HCT116 (cell line): ENCODE measurements around the gene RNF41. TPM values are rescaled to one million over a fixed set of nuclear protein-coding genes. Genes with fewer than 3 reads are reported as not detected.

Source experiments
- CBX3 ChIP-seq: IDR thresholded peaks from 2 replicates; pipeline ENCODE4 v1.6.1; 2012; ENCODE audit warnings: low read depth
- EGR1 ChIP-seq: IDR thresholded peaks from 2 replicates; pipeline ENCODE4 v1.6.1; 2012; ENCODE audit warnings: low read depth
- ELF1 ChIP-seq: IDR thresholded peaks from 2 replicates; pipeline ENCODE4 v1.6.1; 2012; ENCODE audit warnings: low read depth, borderline replicate concordance
- EZH2 ChIP-seq: fragments of 200-600 bp; sonication (generic); IDR thresholded peaks from 2 replicates; pipeline ENCODE4 v1.6.1; 2017; ENCODE audit warnings: antibody characterized with exemption, mixed run types
- EZH2phosphoT487 ChIP-seq: fragments of 200-600 bp; IDR thresholded peaks from 2 replicates; pipeline ENCODE4 v1.6.1; 2018; ENCODE audit warnings: antibody characterized with exemption, borderline replicate concordance
- FOSL1 ChIP-seq: IDR thresholded peaks from 2 replicates; pipeline ENCODE4 v1.6.1; 2012; ENCODE audit warnings: low read depth
- SIN3A ChIP-seq: IDR thresholded peaks from 2 replicates; pipeline ENCODE4 v1.6.1; 2012; ENCODE audit warnings: low read depth
- YY1 ChIP-seq: IDR thresholded peaks from 2 replicates; pipeline ENCODE4 v1.6.1; 2011; ENCODE audit warnings: low read length, low read depth, moderate library complexity, mild to moderate bottlenecking; ENCODE audit not compliant: insufficient replicate concordance; ENCODE audit errors: extremely low read depth
- ZFX ChIP-seq: fragments of 450-650 bp; IDR thresholded peaks from 2 replicates; pipeline ENCODE4 v1.6.1; 2017
- total RNA-seq: library from RNA; stranded (reverse); gene quantifications from one replicate; pipeline ENCODE4 v1.2.1, GENCODE V29; 2021; ENCODE audit not compliant: unreplicated experiment
- TF ChIP-seq, protein P1 (sequence below): IDR thresholded peaks from 2 replicates; pipeline ENCODE4 v1.6.1; 2011; ENCODE audit warnings: mild to moderate bottlenecking, low read length, moderate library complexity; ENCODE audit not compliant: insufficient replicate concordance; ENCODE audit errors: extremely low read depth
- TF ChIP-seq, protein P2 (sequence below), 3 experiments: fragments of 200-600 bp in 1 of 3; sonication (generic) in 1 of 3; IDR thresholded peaks in 2 of 3; conservative IDR thresholded peaks in 1 of 3; 2 replicates each; pipeline ENCODE4 v1.5.1; 2012 to 2017; ENCODE audit warnings: low read depth in 2 of 3, low read length in 2 of 3, antibody characterized with exemption in 1 of 3, borderline replicate concordance in 1 of 3, control low read depth in 1 of 3, mild to moderate bottlenecking in 1 of 3, mixed read lengths in 1 of 3, mixed run types in 1 of 3, moderate library complexity in 1 of 3; ENCODE audit not compliant: insufficient read depth in 1 of 3

The RNF41 gene
- total RNA-seq, 1 experiment from 2014 or later: 40.6 TPM

DNA sequence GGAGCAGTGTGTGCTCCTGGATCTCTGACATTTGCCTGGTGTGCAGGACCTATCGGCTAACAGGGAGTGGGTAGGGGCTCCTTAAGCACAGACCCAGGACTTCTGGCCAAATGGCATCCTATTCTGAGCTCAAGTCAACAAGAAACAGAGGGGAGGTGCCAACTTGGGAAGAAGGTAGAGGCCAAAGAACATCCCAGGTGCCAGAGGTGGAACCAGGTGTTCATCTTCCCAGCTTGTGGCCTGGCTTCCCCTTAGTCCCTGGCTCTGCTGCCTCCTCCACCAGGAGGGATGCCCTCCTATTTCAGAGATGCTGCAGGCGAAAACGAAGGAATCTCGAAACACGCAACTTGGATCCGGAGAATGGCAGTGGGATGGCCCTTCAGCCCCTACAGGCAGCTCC lies 14.4 kb upstream of the RNF41 start (continued):
- TF ChIP-seq, protein P1, sequence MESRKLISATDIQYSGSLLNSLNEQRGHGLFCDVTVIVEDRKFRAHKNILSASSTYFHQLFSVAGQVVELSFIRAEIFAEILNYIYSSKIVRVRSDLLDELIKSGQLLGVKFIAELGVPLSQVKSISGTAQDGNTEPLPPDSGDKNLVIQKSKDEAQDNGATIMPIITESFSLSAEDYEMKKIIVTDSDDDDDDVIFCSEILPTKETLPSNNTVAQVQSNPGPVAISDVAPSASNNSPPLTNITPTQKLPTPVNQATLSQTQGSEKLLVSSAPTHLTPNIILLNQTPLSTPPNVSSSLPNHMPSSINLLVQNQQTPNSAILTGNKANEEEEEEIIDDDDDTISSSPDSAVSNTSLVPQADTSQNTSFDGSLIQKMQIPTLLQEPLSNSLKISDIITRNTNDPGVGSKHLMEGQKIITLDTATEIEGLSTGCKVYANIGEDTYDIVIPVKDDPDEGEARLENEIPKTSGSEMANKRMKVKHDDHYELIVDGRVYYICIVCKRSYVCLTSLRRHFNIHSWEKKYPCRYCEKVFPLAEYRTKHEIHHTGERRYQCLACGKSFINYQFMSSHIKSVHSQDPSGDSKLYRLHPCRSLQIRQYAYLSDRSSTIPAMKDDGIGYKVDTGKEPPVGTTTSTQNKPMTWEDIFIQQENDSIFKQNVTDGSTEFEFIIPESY: no peak
- TF ChIP-seq, protein P2, sequence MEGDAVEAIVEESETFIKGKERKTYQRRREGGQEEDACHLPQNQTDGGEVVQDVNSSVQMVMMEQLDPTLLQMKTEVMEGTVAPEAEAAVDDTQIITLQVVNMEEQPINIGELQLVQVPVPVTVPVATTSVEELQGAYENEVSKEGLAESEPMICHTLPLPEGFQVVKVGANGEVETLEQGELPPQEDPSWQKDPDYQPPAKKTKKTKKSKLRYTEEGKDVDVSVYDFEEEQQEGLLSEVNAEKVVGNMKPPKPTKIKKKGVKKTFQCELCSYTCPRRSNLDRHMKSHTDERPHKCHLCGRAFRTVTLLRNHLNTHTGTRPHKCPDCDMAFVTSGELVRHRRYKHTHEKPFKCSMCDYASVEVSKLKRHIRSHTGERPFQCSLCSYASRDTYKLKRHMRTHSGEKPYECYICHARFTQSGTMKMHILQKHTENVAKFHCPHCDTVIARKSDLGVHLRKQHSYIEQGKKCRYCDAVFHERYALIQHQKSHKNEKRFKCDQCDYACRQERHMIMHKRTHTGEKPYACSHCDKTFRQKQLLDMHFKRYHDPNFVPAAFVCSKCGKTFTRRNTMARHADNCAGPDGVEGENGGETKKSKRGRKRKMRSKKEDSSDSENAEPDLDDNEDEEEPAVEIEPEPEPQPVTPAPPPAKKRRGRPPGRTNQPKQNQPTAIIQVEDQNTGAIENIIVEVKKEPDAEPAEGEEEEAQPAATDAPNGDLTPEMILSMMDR (IDR thresholded peaks at IDR 0.05 in 2 of 3, conservative IDR thresholded peaks at IDR 0.05 in 1 of 3; ENCODE audit: borderline replicate concordance in 1 of 3, insufficient read depth in 1 of 3, low read depth in 2 of 3, low read length in 2 of 3): no peak
- no peak for TF ChIP-seq ELF1
- TF ChIP-seq CBX3: no peak
- TF ChIP-seq EZH2phosphoT487: no peak
- no peak for TF ChIP-seq SIN3A
- TF ChIP-seq YY1: no peak
- TF ChIP-seq EZH2: no peak
- TF ChIP-seq FOSL1: no peak
- no peak for TF ChIP-seq EGR1
- TF ChIP-seq ZFX: no peak
- TF ChIP-seq, all 23 proteins: peak for 0
